Activated CD8-positive, alpha-beta memory T cell treated with anti-CD3 and anti-CD28 coated beads for 48 hours (primary cell): Measurements from ENCODE around the gene LRRC2.
"Not testable (repeated sequence)": the region's sequence is repeated elsewhere in the genome, so short reads cannot be mapped to it uniquely, and the experiment has no call there.

Source experiments
- DNase-seq, 3 experiments: peaks; one replicate each; pipeline ENCODE4 v3.0.0-alpha.2; 2020; ENCODE audit warnings: low read depth in 2 of 3, low spot score in 2 of 3

LRRC2 gene

GRCh38 chr3:46536758-46537157, 29.3 kb downstream of the LRRC2 start:
- no peak for DNase-seq

DNA sequence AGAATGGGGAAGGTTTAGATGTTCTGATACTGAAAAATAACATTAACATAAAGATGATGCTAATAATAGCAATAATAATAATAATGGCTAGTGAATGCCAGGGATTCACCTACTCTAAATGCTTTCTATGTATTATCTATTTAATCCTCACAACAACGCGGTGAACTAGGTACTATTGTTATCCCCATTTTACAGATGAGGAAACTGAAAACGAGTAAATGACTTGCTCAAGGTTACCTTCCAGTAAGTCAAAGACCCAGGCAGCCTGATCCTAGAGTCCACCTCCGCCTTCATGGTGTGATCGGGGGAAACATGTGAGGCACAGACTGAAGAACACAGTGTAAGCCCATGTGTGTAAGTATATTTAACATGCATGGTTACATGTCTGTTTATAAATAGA, 30.4 kb downstream of the LRRC2 start:
- no peak for DNase-seq

DNA sequence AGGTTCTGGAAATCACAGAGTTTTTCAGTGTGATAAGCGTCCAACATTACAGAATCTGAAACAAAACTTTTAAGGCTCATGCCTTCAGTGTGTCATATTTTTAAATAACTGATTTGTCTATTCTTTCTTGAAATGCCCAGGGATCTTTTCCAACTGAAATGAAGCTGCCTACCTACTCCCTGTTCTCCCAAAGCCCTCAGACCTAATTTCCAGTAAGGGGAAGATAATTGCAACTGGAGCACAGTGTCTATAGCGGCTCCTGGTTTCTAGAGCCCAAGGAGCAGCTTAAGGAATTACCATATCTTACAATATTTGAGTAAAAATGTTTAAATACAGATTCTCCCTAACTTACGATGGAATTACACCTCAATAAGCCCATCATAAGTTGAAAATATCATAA, 33.0 kb downstream of the LRRC2 start:
- DNase-seq = no peak

- no peak for DNase-seq
Measured at GRCh38 chr3:46527239-46527638, 38.9 kb downstream of the LRRC2 start.

DNA sequence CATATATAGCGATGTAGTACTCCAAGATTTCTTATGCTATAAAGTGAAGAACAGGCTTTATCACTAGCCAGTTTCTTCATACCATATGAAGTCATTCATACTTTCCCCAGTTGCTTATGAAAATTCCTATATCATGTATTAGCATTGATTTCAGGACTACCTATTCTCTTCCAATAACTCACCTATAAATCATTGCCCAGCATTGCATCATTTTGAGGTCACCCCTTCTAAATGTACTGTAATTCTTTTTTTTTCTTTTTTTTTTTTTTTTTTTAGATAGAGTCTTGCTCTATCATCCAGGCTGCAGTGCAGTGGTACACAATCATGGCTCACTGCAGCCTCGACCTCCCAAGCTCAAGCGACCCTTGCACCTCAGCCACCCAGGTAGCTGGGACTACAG, 41.3 kb downstream of the LRRC2 start:
- DNase-seq = no peak

GRCh38 chr3:46524008-46524407, 42.1 kb downstream of the LRRC2 start:
- DNase-seq = no peak

DNA sequence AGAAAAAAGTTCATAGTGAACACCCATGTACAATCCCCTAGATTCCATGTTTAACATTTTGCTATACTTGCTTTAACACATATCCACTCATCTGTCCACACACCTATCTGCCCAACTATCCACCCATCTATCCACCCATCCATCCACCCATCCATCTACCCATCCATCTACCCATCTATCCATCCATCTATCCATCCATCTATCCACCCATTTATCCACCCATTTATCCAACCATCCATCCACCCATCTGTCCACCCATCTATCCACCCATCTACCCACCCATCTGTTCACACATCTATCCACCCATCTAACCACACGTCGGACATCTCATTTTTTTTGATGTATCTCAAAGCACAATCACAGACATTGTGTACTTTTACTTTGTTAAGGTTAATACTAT, 42.5 kb downstream of the LRRC2 start:
- DNase-seq = no peak

DNA sequence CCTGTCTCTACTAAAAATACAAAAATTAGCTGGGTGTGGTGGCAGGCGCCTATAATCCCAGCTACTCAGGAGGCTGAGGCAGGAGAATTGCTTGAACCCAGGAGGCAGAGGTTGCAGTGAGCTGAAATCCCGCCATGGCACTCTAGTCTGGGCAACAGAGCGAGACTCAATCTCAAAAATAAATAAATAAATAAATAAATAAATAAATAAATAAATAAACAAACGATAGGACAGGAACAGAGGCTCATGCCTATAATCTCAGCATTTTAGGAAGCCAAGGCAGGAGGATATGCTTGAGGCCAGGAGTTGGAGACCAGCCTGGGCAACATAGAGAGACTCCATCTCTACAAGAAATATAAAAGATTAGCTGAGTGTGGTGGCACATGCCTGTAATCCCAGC, 43.9 kb downstream of the LRRC2 start:
- not testable (repeated sequence) for DNase-seq

- no peak for DNase-seq
Measured at GRCh38 chr3:46521096-46521495, 45.0 kb downstream of the LRRC2 start.

DNA sequence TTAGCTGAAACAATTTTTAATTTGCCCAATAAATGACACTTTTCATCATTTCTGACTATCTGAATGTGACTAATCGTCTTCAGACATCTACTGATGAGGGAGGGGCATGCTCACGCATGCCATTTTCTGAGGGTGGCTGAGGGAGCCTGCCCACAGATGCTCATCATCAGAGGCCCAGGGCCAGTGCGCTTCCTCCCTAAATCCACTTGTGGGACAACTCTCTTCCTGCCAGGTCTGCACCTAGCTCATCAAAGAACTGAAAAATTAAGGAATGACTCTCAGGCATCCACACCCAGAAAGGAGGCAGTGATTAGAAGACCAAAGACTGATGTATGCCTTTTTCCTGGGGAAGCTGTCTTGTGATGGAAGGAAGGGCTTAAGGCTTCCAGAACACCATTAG, 45.6 kb downstream of the LRRC2 start:
- DNase-seq = no peak

- DNase-seq = no peak
Measured at GRCh38 chr3:46519952-46520351, 46.1 kb downstream of the LRRC2 start.

GRCh38 chr3:46517784-46518181, 48.3 kb downstream of the LRRC2 start:
- DNase-seq = no peak

DNA sequence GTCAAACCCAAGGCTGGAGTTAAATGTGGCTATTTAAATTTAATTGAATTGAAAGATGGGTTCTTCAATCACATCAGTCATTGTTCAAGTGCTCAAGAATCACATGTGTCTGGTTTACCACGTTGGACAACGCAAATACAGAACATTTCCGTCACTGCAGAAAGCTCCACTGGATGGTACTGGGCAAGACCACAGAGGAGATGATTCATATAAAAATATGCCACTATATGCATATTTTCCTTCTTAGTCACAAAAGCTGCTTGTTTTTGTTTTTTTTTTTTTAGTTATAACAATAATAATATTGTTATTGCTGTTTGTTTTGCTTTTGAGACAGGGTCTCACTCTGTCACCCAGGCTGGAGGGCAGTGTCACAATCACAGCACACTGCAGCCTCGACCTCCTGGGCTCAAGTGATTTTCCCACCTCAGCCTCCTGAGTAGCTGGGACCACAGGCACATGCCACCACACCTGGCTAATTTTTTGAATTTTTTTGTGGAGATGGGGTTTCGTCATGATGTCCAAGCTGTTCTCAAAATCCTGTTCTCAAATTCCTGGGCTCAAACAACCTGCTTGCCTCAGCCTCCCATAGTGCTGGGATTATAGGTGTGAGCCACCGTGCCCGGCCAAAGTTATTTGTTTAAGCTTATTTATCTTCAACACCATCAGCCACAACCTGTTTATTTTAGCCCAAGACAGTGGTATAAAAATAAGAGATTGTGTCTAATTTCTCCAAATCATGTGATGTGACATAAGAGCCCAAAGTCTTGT, 48.9 kb downstream of the LRRC2 start:
- DNase-seq = no peak

GRCh38 chr3:46516521-46516920, 49.6 kb downstream of the LRRC2 start:
- DNase-seq = no peak

DNA sequence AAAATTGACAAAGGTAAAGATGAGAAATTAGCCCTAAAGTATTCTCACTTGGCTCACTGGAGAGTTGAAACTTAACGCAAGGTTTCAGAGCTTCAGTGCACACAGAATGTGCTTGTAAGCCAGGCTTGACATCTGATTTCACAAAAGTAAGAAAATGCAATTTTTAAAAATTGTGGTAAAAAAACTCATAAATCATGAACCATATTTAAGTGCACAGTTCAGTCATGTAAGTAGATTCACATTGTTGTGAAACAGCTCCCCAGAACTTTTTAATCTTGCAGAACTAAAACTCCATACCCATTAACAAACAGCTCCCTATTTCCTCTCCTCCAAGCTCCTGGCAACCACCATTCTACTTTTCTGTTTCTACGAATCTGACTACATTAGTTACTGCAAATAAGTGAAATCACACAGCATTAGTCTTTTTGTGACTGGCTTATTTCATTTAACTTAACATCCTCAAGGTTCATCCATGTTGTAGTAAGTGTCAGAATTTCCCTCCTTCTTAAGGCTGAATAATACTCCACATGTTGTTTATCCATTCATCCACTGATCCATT, 53.8 kb downstream of the LRRC2 start:
- DNase-seq = no peak

DNA sequence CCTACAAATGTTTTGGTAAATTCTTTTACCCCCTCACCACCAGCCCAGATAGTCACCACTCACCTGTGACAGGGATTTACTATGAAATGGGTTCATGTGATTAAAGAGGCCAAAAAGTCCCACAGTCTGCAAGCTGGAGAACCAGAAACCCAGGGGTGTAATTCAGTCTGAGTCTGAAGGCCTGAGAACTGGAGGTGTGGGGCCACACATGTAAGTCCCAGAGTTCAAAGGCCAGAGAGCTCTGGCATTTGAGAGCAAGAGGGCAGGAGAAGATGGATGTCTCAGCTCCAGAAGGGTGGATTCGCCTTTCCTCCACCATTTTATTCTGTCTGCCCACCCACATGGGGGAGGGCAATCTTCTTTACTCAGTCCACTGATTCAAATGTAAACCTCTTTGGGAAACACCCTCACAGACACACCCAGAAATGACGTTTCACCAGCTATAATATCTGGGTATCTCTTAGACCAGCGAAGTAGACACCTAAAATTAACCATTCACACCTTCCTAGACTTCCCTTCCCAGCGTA, 56.4 kb downstream of the LRRC2 start:
- no peak for DNase-seq

- no peak for DNase-seq
Measured at GRCh38 chr3:46508850-46509591, 57.1 kb downstream of the LRRC2 start.

GRCh38 chr3:46506526-46506925, 59.6 kb downstream of the LRRC2 start:
- DNase-seq = no peak

DNA sequence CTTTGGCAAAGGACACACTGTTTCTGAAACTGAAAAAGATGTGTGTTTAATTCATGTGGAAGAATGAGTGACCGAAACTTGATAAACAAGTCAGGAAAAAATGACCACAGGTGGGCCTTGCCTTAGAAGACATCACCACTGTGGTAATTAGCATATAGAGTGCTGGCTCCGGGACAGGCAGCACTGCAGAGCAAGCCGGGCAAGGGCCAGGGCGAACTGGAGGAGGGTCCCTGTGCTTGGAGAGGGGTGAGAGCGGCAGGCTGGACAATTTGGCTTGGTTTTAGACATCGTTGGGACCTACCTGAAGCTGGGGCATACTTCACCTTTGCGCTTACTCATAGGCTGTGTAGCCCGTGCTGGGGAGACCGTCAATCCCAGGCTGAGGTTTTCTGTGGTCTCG, 60.1 kb downstream of the LRRC2 start:
- no peak for DNase-seq

DNA sequence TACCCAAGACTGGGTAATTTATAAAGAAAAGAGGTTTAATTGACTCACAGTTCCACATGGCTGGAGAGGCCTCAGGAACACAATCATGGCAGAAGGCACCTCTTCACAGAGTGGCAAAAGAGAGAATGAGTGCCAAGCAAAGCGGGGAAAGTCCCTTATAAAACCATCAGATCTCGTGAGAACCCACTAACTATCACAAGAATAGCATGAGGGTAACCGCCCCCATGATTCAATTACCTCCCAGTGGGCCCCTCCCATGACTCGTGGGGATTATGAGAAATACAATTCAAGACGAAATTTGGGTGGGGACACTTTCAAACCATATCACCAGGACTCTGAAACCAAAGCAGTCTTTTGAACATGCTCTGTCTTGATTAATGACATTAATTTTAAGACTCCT, 61.3 kb downstream of the LRRC2 start:
- DNase-seq = no peak

GRCh38 chr3:46503200-46503874, 62.8 kb downstream of the LRRC2 start:
- no peak for DNase-seq

- DNase-seq = no peak
Measured at GRCh38 chr3:46501702-46502101, 64.4 kb downstream of the LRRC2 start.
